Measurements from ENCODE around the gene GIT1.

DNA sequence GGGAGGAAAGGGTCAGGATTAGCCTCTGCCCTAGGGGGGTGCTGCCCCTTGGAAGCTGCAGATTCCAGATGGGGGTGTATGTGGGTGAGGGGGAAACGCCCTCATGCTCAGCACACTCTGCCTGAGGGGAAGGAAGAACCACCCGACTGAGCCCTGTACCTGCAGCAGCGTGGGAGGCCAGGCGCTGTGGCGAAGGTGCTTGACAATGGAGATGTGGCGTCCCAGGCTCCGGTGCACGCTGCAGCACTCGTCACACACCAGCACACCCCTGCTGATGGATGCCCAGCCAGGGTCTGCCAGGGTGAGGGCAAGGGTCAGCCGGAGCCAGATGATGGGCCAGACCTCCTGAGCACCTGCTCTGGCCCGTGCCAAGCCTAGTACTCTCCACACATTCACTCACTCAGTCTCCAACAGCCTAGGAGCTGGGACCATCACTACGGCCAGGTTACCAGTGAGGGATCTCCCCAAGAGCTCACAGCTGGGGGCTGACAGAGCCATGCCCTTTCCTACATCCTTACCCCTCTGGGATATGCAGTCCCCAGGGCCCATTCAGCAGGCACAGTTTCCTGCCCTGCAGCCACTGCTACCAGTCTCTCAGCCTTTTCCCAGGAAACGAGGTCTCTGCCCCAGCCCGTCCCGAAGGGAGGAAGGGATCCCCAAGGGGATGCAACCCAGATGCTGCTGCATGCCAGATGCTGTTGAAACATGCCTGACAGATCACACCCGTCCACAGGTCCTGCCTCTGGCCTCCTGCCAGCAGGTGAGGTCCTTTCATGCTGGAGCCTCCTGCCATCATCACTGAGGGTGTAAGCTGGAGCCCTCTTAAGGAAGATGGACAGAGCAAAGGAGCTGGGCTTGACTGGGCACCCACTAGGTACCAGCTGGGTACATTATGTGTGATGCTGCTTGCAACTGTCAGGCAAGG lies 5.9 kb downstream of the GIT1 start:
- TF ChIP-seq, protein P1, sequence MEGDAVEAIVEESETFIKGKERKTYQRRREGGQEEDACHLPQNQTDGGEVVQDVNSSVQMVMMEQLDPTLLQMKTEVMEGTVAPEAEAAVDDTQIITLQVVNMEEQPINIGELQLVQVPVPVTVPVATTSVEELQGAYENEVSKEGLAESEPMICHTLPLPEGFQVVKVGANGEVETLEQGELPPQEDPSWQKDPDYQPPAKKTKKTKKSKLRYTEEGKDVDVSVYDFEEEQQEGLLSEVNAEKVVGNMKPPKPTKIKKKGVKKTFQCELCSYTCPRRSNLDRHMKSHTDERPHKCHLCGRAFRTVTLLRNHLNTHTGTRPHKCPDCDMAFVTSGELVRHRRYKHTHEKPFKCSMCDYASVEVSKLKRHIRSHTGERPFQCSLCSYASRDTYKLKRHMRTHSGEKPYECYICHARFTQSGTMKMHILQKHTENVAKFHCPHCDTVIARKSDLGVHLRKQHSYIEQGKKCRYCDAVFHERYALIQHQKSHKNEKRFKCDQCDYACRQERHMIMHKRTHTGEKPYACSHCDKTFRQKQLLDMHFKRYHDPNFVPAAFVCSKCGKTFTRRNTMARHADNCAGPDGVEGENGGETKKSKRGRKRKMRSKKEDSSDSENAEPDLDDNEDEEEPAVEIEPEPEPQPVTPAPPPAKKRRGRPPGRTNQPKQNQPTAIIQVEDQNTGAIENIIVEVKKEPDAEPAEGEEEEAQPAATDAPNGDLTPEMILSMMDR (IDR thresholded peaks at IDR 0.05): no peak
- no peak for TF ChIP-seq POLR2A (IDR thresholded peaks at IDR 0.05)

Data from testis (tissue), 2 donors.